GM19463 (cell line): ENCODE data around the gene NETO2.

Experiments
- ATAC-seq: cut with Tn5 transposase; IDR thresholded peaks from one replicate; pipeline ENCODE4 v1.9.1; 2021; ENCODE audit warnings: mild to moderate bottlenecking, moderate library complexity; ENCODE audit not compliant: unreplicated experiment

NETO2 gene

DNA sequence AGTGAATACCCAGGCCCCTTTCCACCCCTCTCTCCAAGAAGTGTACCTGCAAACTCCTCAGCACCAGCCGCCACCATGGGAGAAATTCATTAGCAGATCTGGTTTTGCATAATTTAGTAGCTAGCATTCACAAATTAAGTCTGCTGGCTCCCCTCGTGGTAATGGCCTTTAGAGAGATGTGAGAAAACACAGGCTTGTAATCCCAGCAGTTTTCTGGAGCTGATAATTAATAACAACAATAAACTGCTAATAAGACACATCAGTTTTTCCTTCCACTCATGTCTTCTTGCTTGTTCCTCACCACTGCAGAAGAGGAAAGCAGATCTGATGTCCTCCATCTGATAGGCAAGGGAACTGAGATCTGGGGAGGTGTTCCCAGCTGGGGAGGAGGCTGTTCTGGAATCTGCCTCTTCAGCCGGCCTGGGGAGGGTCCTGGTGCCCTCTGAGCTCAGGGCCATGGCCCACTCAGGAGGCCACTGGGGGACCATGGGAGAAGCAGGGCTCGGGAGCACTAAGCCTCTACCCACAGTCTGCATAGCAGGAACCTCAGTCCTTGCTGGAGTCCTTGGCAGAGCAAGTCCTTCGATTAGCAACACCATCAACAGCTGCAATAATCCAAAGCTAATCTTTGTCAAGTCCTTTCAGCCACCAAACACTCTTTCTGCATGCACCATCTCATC lies 96.1 kb downstream of the NETO2 start:
- ATAC-seq, result no peak

GRCh38 chr16:47046726-47047523 lies 96.8 kb downstream of the NETO2 start:
- no peak for ATAC-seq

DNA sequence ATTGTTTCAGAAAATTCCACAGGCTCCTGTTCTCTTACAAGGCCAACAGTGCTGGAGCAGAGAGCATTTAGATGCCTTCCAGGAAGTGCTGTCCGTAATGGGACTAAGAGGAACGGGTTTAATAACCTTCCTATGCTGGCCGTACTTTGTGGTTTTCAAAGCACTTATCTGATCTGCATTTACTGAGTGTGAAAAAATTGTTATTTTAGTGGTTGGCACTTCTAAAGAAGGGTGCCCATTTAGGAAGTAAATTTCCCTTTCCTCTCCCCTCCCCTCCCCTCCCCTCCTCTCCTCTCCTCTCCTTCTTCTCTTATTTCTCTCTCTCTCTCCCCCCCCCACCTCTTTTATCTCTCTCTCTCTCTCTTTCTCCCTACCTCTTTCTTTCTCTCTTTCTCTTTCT lies 98.3 kb downstream of the NETO2 start:
- no peak for ATAC-seq

- ATAC-seq, result no peak
Observed at GRCh38 chr16:47045023-47045422, 98.7 kb downstream of the NETO2 start.

DNA sequence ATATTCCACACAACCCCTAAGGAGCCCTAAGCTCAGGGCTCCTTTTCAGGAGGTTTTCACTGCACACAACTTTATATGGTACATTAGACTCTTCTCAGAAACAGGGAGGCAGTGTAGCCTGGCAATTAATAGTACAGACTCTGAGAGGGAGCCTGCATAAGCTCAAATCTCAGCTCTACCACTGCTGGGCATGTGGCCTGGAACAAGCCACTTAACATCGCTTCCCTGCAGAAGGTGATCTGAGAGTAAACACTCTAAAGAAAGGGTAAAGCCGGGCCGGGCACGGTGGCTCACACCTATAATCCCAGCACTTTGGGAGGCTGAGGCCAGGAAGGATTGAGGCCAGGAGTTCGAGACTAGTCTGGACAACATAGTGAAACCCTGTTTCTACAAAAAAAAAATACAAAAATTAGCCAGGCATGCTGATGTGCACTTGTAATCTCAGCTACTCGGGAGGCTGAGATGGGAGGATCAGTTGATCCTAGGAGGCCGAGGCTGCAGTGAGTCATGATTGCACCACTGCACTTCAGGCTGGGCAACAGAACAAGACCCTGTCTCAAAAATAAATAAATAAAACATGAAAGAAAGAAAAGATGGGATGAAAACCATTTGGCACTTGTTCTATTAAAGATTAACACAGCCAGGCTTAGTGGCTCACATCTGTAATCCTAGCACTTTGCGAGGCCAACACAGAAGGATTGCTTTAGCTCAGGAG lies 99.6 kb downstream of the NETO2 start:
- ATAC-seq, result no peak

- no peak for ATAC-seq
Observed at GRCh38 chr16:47043200-47043599, 100.5 kb downstream of the NETO2 start.

DNA sequence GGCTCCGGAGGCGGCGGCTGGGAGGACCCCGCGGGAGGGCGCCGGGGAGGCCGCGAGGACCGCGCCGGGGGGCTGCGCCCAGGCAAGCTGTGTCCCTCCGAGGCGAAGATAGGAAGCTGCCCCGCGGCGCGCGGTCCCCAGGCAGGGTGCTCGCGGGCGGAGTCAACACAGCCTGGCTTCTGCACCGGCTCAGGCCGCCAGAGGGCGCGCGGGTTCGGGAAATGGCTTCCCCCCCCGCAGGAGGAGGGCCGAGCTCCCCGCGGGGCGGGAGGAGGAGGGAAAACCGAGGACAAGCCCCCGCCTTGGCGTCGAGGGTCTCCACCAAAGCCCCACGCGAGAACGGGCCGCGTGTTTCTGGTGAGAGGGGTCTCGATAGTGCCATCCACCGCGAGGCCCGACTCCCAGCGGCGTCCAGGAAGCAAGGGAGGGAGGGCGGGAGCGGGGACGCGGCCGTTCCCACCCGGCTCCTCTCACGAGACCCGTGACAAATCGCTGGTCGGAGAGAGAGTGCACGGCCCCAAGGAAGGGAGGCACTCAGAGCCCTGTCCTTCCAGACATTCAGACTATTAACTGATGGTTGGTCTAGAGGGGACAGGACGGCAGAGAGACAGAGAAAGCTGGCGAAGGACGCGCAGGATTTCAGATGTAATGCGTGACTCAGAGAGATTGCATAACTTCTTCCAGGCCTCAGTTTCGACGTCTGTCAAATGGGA lies 105.8 kb downstream of the NETO2 start:
- ATAC-seq, result peak; percentile 94

DNA sequence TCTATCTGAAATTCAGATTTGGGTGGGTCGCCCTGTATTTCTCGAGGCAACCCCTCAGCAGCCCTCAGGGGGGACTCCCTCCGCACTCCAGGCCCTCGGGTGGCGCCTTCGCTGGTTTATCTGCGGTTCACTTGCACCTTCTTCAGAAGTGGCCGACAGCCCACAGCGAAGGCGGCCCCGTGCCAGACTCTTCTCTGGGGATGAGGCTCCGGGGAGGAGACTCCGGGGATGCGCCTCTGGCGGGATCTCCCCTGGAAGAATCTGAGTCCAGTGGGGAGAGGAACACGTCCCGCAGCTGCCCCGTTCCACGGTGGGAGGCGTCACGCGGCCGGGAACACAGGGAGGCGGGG lies 106.4 kb downstream of the NETO2 start:
- peak; percentile 40 for ATAC-seq

DNA sequence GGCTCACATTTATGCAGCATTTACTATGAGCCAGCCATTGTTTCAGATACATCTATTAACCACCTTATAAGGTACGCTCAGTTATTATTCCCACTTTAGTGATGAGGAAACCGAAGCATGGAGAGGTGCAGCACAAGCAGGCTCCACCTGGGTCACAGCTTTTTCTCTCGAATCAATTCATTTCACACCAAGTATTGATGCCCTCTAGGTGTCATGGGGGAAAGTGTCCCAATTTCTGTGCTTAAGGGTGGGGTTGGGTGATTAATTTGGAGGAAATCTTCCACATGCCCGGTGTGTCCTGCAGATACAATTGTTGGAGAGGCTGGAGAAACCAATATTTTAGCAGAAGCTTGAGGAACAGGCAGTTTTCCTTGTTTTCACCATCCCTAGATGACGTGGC lies 107.5 kb downstream of the NETO2 start:
- ATAC-seq, result no peak

DNA sequence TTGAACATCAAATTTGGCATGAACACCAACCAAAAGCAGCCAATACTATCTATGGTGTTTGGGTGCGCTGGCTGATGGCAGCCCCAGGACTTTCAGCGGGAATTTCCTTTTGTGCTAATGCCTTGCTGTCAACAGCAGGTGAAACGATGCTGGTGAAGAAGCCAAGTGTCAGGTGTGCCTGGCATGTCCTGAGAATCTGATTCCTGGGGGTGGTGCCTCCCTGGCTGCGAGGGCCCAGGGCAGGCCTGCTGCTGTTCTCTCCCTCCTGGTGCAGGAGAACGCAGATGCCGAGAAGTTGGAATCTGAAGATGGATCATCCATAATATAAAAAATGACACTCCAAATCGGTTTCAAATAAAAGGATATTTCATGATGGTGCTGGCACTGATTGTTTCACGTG lies 108.3 kb downstream of the NETO2 start:
- ATAC-seq, result no peak

GRCh38 chr16:47034455-47034854 lies 109.3 kb downstream of the NETO2 start:
- no peak for ATAC-seq

DNA sequence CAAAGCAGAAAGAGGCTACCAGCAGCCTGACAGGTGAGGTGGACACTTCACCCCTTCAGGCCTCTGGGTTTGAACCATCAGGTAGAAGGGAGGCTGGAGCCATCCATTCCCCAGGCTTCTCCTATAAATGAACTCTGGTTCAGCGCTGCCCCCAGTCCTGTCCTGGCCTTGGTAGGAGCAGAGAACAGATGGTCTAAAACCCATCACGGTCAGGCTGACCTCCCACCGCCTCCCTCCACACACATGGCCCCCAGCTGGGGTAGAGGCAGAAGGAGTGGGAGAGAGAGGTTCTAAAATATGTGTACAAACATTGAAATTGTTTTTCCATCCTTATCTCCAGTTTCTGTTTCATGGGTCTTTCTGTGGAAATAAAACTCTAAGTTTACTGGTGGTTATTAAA lies 110.6 kb downstream of the NETO2 start:
- ATAC-seq, result no peak

DNA sequence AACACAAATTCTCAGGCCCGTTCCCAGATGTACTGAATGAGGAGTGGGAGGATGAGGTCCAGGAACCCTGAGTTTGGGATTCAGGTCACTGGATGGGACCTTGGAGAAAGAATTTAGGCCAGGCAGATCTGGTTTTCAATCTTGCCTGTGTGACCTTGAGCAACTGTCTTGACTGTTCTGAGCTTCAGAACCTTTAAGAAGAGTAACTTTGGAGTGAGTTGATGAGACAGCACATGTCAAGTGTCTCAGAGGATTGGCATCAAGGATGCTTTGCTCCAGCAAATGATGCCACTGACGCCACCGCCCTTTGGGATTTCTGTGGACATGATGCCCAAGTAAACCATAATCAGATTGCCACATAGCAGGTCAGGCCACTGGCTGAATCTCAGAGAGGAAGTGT lies 114.0 kb downstream of the NETO2 start:
- ATAC-seq, result no peak

- no peak for ATAC-seq
Observed at GRCh38 chr16:47028767-47029377, 114.9 kb downstream of the NETO2 start.
